NT2/D1 (cell line): Measurements from ENCODE around the gene USH1C.

Experiments
- DNase-seq: peaks from one replicate; pipeline ENCODE4 v3.0.0-alpha.2; 2011; ENCODE audit warnings: low read depth, low spot score
- H3K27me3 ChIP-seq: 2 replicates; pipeline ENCODE4 v1.6.0; 2011; ENCODE audit warnings: mild to moderate bottlenecking; ENCODE audit not compliant: insufficient read length, insufficient read depth
- H3K36me3 ChIP-seq: 2 replicates; pipeline ENCODE4 v1.6.1; 2011; ENCODE audit warnings: mild to moderate bottlenecking, low read length, mixed read lengths; ENCODE audit not compliant: insufficient read depth, insufficient read length
- H3K4me1 ChIP-seq: 2 replicates; pipeline ENCODE4 v1.5.1; 2011; ENCODE audit not compliant: insufficient read depth, insufficient read length
- H3K4me3 ChIP-seq: 2 replicates; pipeline ENCODE4 v1.5.1; 2011; ENCODE audit warnings: low read depth; ENCODE audit not compliant: insufficient read length
- H3K9ac ChIP-seq: 2 replicates; pipeline ENCODE4 v1.6.0; 2011; ENCODE audit warnings: low read depth; ENCODE audit not compliant: insufficient read length
- H3K9me3 ChIP-seq: 2 replicates; pipeline ENCODE4 v1.5.1; 2011; ENCODE audit warnings: mild to moderate bottlenecking, low read length; ENCODE audit not compliant: insufficient read depth
- SUZ12 ChIP-seq: IDR thresholded peaks from 2 replicates; pipeline ENCODE4 v1.6.1; 2011; ENCODE audit not compliant: insufficient read length, insufficient read depth; ENCODE audit errors: extremely low read depth
- YY1 ChIP-seq: IDR thresholded peaks from 2 replicates; pipeline ENCODE4 v1.6.1; 2011; ENCODE audit not compliant: insufficient read length, insufficient read depth
- ZNF274 ChIP-seq: IDR thresholded peaks from 2 replicates; pipeline ENCODE4 v1.6.1; 2011; ENCODE audit warnings: mild to moderate bottlenecking, low read depth, low read length

Gene USH1C

DNA sequence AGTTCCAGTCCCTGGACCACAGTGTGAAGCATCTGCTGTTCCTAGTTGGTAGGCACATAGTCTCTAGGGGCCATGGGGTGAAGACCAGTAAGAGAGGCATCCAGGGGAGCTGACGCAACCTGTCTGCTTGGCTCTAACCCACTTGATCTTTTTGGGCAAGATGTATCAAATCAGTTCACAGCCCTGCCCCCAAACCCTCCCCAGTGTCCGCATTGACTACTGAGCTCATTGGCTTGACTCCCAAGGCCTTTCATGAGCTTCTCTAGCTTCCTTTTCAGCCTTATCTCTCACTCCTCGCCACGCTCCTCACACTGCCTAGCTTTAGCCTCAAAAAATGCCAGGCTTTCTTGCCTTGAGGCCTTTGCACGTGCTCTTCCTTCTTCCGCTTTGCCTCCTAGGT is 37.9 kb downstream of the USH1C start:
- Histone ChIP-seq H3K36me3 (no peaks in the 10 kb centered on the region), H3K27me3 (peaks cover 4% of the 10 kb centered on the region)
- no peak for DNase-seq

DNA sequence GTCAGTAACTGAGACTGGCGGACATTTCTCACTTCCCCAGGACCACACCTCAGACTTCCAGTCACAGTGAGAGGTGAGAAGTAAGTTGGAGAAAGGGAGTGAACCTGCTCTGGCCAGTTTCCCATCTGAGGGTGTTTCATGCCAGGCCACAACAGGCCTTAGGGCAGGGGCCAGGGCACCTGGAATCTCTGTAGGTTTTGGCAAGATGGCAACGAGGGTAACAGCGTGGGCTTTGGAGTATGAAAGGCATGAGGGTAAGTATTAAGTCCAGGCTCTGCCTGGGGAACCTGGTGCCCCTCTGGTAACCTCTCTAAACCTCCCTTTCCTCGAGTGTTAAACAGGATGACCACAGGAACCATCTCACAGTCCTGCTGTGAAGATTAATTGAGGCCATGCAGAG is 39.1 kb downstream of the USH1C start:
- no peaks in the 10 kb centered on the region for H3K9me3 ChIP-seq
- TF ChIP-seq SUZ12, result no peak
- no peak for TF ChIP-seq YY1
- no peak for TF ChIP-seq ZNF274

More for the DNA sequence above, 37.9 kb downstream of the USH1C start:
- no peak overlapping the region for H3K4me3 ChIP-seq
- H3K9ac ChIP-seq, result no peak overlapping the region
- no peak for TF ChIP-seq ZNF274
- no peak for TF ChIP-seq YY1
- TF ChIP-seq SUZ12, result no peak
- peaks cover 3% of the 10 kb centered on the region for H3K4me1 ChIP-seq
- H3K9me3 ChIP-seq, result no peaks in the 10 kb centered on the region

DNA sequence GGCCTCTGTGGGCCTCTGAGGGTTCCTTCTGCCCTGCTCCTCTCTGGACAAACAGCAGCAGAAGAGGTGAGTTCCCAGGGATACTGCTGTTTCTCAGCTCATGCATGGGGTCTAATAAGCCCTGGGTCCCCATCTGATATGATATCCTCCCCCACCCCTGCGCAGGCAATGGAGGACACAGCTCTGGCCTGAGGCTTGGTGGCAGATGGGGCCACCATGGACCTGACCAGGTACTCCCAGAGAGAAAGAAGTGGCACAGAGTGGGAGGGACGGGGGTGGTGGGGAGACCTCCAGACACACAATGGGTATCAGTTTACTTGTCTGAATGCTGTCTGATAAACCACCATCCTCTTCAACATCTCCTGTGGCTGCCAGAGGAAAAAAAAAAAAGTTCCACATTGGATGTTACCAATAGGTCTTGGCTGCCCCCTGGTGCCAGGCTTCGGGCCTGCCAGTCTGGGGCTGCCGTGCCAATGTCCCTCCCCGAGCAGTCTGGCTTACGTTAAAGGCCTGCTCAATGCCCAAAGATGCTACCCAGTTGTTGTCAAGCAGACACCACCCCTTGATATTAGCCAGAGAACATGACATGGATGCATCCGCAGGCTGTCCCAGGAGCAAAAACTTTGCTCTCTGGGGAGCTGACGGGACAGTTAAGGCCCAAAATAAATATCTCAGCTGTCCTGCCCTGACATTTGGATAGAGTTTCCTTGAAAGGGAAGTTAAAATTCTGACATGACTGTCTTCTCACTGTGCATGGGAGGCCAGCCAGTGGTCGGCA is 39.7 kb downstream of the USH1C start:
- Histone ChIP-seq H3K27me3 (peaks cover 4% of the 10 kb centered on the region), H3K4me1 (peaks cover 3% of the 10 kb centered on the region), H3K9me3 (no peaks in the 10 kb centered on the region), H3K36me3 (no peaks in the 10 kb centered on the region), H3K4me3 (no peak overlapping the region), H3K9ac (no peak overlapping the region)
- TF ChIP-seq ZNF274, result no peak
- no peak for TF ChIP-seq YY1
- no peak for TF ChIP-seq SUZ12
- DNase-seq, result peak; percentile 30

More for the DNA sequence above, 39.1 kb downstream of the USH1C start:
- H3K4me1 ChIP-seq, result peaks cover 3% of the 10 kb centered on the region
- no peaks in the 10 kb centered on the region for H3K36me3 ChIP-seq
- peaks cover 4% of the 10 kb centered on the region for H3K27me3 ChIP-seq
- H3K4me3 ChIP-seq, result no peak overlapping the region
- DNase-seq, result no peak
- no peak overlapping the region for H3K9ac ChIP-seq

DNA sequence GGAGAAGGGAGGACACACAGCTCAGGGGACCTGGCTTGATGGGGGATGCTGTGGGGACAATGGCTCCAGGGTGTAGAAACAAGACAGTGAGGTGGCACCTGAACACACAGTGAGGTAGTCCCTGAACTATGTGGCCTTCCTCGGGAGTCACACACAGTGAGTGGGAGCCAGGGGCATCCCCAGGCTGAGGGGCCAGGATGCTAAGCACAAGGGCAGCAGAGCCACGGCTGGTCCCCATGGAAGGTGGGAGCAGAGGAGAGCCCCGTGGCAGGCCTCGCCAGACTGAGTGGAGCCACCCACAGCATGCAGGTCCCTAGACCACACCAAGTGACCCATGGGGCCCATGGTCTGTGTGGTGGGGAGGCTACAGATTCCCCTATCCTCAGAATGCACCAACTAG is 41.6 kb downstream of the USH1C start:
- no peak for TF ChIP-seq SUZ12
- no peak for TF ChIP-seq ZNF274
- no peak for TF ChIP-seq YY1
- no peaks in the 10 kb centered on the region for H3K36me3 ChIP-seq
- no peak overlapping the region for H3K4me3 ChIP-seq
- H3K27me3 ChIP-seq, result peaks cover under 1% of the 10 kb centered on the region
- H3K9ac ChIP-seq, result no peak overlapping the region
- peaks cover 3% of the 10 kb centered on the region for H3K4me1 ChIP-seq
- H3K9me3 ChIP-seq, result no peaks in the 10 kb centered on the region
- DNase-seq, result no peak

DNA sequence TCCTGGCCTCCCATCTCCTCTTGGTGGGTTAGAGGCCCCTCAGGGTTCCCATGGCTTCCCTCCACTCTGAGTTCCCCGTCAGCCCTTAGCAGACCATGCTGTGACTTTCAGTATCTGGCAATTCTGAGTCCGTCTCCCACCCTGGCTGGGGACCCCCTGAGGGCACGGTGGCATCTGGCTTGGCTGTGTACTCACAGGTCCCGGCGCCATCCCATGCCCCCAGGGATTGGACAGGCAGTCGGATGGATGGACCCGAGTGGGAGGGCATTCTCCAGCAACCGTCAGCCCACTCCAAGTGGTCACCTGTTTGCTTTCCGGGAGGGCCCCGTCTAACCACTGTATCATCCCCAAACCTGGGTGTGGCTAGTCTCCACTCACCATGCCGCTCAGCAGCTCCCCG is 43.5 kb downstream of the USH1C start:
- H3K4me1 ChIP-seq, result peaks cover 3% of the 10 kb centered on the region
- H3K9me3 ChIP-seq, result no peaks in the 10 kb centered on the region
- no peaks in the 10 kb centered on the region for H3K36me3 ChIP-seq
- H3K9ac ChIP-seq, result no peak overlapping the region
- H3K27me3 ChIP-seq, result no peaks in the 10 kb centered on the region
- DNase-seq, result no peak
- H3K4me3 ChIP-seq, result no peak overlapping the region
- TF ChIP-seq YY1 (no peak), ZNF274 (no peak), SUZ12 (no peak)

DNA sequence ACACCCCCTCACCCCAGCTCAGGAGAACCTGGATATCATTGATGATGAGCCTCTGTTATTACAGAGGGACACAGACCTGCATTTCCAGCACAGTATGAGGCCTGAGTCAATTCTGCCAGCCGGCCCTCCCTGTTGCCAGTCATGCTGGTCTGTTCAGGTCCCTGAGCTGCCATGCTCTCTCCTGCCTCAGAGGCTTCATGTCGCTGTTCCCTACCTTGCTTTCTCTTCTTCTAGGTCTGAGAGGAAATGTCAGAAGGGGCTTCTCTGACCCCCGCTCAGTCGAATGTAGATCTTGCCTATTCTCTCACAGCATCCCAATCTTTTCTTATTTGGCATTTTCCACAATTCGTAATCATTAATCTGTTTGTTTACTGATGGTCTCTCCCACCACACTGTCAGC is 45.7 kb downstream of the USH1C start:
- no peaks in the 10 kb centered on the region for H3K36me3 ChIP-seq

DNA sequence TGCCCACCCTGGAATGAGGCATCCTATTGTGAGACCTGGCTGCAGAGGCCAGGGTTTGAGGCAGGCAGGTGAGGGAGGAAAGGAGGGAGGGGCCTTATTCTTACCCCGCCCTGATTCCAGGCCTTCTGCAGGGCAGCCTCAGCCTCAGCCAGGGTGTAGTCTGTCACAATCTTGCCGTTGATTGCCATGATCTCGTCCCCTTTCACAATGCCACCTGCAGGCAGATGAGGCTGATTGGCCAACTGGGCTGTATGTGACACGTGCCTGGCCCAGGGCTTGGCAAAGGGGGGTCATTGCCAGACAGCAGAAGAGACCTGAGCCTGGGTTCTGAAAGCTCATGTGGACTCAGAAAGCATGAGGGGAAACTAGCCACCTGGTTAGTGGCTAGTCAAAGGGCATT is 46.2 kb downstream of the USH1C start:
- Histone ChIP-seq H3K9me3 (no peaks in the 10 kb centered on the region), H3K9ac (no peak overlapping the region), H3K4me1 (no peaks in the 10 kb centered on the region), H3K4me3 (no peak overlapping the region), H3K36me3 (no peaks in the 10 kb centered on the region), H3K27me3 (no peaks in the 10 kb centered on the region)
- no peak for TF ChIP-seq ZNF274
- TF ChIP-seq SUZ12, result no peak
- DNase-seq, result no peak

More for the DNA sequence above, 45.7 kb downstream of the USH1C start:
- no peaks in the 10 kb centered on the region for H3K27me3 ChIP-seq
- H3K4me1 ChIP-seq, result no peaks in the 10 kb centered on the region
- H3K9ac ChIP-seq, result no peak overlapping the region
- TF ChIP-seq YY1, result no peak
- no peak for TF ChIP-seq ZNF274
- no peak for TF ChIP-seq SUZ12
- no peaks in the 10 kb centered on the region for H3K9me3 ChIP-seq
- no peak for DNase-seq
- no peak overlapping the region for H3K4me3 ChIP-seq
